CD4-positive, alpha-beta T cell treated with Interferon gamma for 1 hour (primary cell): ENCODE measurements around the gene HCFC2.

Source experiments
- DNase-seq: peaks from one replicate; pipeline ENCODE4 v3.0.0-alpha.2; 2020

HCFC2 gene

GRCh38 chr12:104126548-104126947 lies 62.2 kb downstream of the HCFC2 start:
- DNase-seq: no peak

GRCh38 chr12:104130760-104131159 lies 66.4 kb downstream of the HCFC2 start:
- DNase-seq: no peak

- no peak for DNase-seq
Measured at GRCh38 chr12:104131609-104132008, 67.3 kb downstream of the HCFC2 start.

DNA sequence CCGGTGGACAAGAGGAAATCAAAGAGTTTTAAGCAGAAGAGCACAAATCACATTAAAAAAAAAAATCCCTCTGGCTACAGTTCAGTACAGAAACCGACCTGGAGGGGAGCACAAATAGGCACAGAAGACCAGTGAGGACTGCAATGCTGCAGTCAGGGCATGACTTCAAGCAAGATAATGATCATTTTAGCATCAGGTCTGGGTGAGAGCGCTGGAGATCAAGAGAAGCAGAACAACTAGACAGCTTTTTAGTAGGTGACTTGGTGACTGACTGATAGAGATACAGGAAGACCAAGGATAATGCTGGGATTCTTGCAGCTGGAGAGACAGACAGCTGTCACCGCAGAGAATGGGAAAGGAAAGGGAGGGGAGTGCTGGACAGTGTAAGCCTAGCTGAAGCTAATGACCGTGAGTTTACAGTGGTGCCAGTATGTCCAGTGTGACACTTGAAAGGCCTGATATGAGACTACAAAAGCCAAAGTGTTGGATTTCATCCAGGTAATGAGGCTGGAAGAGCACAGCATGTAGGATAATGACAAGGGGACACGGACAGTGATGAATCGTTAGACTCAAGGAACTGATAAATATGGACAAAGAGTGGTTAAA lies 68.1 kb downstream of the HCFC2 start:
- no peak for DNase-seq

- DNase-seq: no peak
Measured at GRCh38 chr12:104133321-104133720, 69.0 kb downstream of the HCFC2 start.

DNA sequence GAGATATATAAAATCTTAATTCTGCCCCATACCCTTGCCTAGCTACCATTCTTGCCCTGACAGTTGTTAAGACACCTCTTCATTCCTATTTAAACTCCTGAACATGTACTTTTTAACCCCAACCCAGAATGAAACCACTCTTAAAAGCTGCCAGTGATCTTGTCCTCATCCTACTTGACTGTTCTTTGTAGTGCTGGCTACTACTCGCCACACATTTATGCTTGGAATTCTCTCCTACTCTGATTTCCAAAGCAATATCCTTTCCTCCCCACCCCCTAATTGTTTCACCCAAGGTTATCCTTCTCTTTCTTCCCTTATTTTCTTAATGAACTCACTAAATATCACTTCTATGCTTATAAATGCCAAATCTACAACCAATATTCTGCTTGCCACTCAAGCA lies 69.5 kb downstream of the HCFC2 start:
- no peak for DNase-seq

- DNase-seq: no peak
Measured at GRCh38 chr12:104134882-104135281, 70.6 kb downstream of the HCFC2 start.

- DNase-seq: no peak
Measured at GRCh38 chr12:104136577-104136976, 72.2 kb downstream of the HCFC2 start.

GRCh38 chr12:104137001-104137901 lies 72.9 kb downstream of the HCFC2 start:
- DNase-seq: peak; percentile 24

- peak; percentile 93 for DNase-seq
Measured at GRCh38 chr12:104137902-104138796, 73.8 kb downstream of the HCFC2 start, which contains the start of gene NFYB. Gene NFYB, minus strand, starts transcription at chr12:104138210. Its CDS starts 2,757 bp downstream, at chr12:104135453.

DNA sequence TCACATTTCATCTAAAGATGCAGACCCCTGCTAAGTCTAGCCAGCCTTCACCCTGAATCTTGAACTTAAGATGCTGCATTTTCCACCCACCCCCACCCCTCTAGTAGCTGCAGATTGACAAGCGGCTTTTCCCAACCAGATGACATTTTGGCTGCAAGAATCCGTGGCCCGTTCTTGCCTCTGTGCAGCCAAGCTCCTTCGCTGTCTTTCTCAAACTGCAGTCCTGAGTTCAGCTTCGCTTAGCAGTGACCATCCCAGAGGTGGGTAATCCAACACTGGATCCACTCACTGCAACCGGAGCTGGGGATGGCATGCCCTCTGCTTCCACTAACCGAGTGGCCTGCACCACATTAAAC lies 74.4 kb downstream of the HCFC2 start:
- DNase-seq: no peak

GRCh38 chr12:104142543-104142942 lies 78.2 kb downstream of the HCFC2 start:
- no peak for DNase-seq

- DNase-seq: no peak
Measured at GRCh38 chr12:104143002-104143401, 78.7 kb downstream of the HCFC2 start.

DNA sequence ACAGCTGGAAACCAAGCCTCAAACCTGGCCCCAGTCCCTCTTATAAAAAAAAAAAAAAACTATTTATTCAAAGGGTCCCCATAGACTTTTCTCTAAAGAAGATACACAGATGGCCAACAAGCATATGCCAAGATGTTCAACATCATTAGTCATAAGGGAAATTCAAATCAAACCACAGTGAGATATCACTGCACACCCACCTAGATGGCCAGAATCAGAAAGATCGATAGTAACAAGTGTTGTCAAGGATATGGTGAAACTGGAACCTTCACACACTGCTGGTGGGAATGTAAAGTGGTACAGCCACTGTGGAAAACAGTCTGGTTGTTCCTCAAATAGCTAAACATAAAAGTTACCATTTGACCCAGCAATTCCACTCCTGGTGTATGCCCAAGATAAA lies 79.6 kb downstream of the HCFC2 start:
- no peak for DNase-seq

DNA sequence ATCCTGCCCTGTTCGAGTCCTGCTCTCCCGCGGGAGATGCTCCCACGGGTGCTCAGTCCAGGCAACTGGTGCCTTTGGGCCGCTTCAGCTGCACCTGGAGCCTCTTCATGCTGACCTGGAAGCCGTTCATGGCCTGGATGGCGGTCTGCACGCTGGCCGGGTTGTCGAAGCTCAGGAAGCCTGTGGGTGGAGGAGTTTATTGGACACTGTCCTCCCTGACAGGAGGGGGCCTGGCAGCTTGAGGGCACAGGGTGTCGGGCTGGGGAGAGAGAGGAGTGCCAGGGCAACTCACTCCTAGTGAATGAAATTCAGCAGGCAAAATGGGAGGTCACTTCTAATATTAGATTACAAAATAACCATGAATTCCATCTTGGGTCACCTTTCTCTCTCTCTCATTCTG lies 83.0 kb downstream of the HCFC2 start:
- DNase-seq: no peak

DNA sequence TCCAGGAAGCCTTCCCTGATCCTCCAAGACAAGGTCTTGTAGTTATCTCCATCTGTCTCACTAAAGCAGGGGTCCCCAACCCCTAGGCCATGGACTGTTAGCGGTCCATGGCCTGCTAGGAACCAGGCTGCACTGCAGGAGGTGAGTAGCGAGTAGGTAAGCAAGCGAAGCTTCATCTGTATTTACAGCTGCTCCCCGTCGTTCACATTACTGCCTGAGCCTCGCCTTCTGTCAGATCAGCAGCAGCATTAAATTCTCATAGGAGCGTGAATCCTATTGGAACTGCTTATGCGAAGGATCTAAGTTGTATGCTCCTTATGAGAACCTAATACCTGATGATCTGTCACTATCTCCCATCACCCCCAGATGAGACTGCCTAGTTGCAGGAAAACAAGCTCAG lies 86.1 kb downstream of the HCFC2 start:
- no peak for DNase-seq

DNA sequence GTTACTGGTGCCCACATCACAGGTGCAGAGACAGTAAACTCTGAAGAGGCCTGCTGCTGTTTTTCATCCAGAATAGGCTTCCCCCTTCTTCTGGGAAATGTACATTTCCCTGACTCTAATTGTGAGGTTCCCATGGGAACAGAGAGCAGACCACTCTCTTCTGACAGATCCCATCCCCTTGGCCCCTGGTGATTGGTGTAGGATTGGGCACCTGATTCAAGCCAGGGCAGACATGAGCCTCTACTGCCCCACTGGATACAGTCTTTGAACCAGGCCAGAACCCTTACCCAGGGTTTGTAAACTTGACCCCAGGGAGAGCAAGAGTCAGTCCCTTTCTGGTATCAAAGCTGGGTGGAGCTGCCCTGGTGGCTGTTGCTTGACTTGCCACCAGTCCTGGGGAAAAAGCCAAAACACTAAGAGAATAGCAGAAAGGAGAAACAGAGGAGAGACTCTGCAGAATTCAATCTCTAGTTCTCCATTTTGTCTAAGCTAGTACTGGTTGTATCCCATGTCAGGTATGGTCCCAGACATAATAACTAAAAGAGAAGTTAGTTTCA lies 88.4 kb downstream of the HCFC2 start:
- DNase-seq: no peak

GRCh38 chr12:104154286-104154685 lies 90.0 kb downstream of the HCFC2 start:
- DNase-seq: no peak

DNA sequence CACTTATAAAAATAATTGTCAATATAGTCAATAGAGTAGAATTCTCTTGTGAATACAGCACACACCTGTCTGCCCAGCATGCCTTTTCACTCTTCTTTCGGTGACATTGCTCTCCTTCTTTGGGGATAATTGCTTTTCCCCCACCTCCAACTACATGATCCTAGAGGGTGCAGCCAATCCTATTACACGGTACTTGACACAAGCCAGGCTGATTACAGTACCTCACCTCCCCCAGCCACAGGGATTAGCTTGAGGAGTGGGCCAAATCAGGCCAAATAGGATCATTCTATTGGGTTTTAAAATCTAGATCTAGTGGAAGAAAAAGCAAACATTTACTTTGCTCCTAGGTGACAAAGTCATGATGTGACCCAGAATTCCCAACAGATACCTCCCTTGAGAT lies 90.5 kb downstream of the HCFC2 start:
- DNase-seq: no peak
